ENCODE measurements around the gene NDUFB10. TPM values are rescaled to one million over a fixed set of nuclear protein-coding genes. Genes with fewer than 3 reads are reported as not detected.

The NDUFB10 gene
- total RNA-seq (100 to 1,000 TPM; 375 to 755 (median 559) TPM), polyA plus RNA-seq (1,000 to 10,000 TPM in 1 of 2 donors, 100 to 1,000 TPM in 1; 824 to 1,046 TPM)
- long read RNA-seq, donor 1, transcript NDUFB10-201 (4 exons, 705 nt) = major isoform, 225 of 242 reads
- long read RNA-seq, donor 1, partial matches to known transcripts = 3 of 242 reads
- long read RNA-seq, donor 1, other reads (novel, unspliced or antisense) = 10 of 242 reads
- long read RNA-seq, donor 2, transcript NDUFB10-201 (4 exons, 705 nt) = major isoform, 331 of 365 reads
- long read RNA-seq, donor 2, partial matches to known transcripts = 11 of 365 reads
- long read RNA-seq, donor 2, other reads (novel, unspliced or antisense) = 20 of 365 reads
- long read RNA-seq, donor 3, transcript NDUFB10-201 (4 exons, 705 nt) = major isoform, 48 of 54 reads
- long read RNA-seq, donor 3, partial matches to known transcripts = 4 of 54 reads
- long read RNA-seq, donor 3, other reads (novel, unspliced or antisense) = 1 of 54 reads

DNA sequence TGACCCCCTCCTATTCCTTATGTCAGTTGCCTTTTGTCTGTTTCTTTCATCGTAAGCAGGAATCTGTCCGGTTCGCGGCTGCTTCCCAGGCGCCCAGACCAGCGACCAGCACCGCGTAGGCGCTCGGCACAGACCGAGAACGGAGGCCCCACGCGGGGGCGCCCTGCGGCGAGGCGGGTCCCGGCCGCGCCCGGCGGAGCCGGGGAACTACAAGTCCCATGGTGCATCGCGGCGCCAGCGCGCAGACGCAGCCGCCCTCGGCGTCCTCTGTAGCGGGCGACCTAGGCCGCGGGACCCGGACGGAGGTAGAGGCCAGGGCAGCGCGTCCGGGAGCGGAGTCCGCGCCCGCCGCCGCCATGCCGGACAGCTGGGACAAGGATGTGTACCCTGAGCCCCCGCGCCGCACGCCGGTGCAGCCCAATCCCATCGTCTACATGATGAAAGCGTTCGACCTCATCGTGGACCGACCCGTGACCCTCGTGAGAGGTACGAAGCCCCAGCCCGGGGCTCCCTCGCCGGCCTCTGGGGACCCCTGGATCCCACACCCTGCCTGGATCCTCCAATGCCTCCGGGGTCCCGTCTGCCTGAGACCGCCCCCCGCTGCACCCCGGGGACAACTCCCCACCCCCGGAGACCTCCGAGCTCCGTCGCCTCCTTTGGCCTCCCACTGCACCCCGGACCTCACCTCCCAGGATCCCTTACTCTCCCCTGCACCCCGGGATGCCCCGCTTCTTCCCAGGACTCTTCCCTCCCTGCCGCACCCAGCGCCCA is at the start of gene NDUFB10:
TSS of gene NDUFB10 (plus strand) at position 270 of the 771 bp plus-strand sequence. CDS start at position 357, 87 bp downstream.
- peak within 1 kb of the TSS; percentile 63 to 99 (median 96) for H3K4me3 ChIP-seq
- intact Hi-C loops (cut with DNase I) = no loop called here
- ATAC-seq (peak; percentile 88 to 96 (median 92)), DNase-seq (peak; percentile 93 to 97)
- H3K36me3 ChIP-seq = peaks cover 0 to 36% (median 30%) of the 10 kb centered on the region in 9 donors
- peak within 1 kb of the TSS; percentile 88 to 98 (median 96) for H3K27ac ChIP-seq
- TF ChIP-seq, protein P1, sequence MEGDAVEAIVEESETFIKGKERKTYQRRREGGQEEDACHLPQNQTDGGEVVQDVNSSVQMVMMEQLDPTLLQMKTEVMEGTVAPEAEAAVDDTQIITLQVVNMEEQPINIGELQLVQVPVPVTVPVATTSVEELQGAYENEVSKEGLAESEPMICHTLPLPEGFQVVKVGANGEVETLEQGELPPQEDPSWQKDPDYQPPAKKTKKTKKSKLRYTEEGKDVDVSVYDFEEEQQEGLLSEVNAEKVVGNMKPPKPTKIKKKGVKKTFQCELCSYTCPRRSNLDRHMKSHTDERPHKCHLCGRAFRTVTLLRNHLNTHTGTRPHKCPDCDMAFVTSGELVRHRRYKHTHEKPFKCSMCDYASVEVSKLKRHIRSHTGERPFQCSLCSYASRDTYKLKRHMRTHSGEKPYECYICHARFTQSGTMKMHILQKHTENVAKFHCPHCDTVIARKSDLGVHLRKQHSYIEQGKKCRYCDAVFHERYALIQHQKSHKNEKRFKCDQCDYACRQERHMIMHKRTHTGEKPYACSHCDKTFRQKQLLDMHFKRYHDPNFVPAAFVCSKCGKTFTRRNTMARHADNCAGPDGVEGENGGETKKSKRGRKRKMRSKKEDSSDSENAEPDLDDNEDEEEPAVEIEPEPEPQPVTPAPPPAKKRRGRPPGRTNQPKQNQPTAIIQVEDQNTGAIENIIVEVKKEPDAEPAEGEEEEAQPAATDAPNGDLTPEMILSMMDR (IDR thresholded peaks at IDR 0.05) = peak; percentile 33 to 92 (median 76)
- no peaks in the 10 kb centered on the region for H3K9me3 ChIP-seq
- WGBS, 2 donors = 1% methylated on average over 79 of the region's 79 CpGs
- peaks cover 6 to 52% (median 33%) of the 10 kb centered on the region in 9 donors for H3K4me1 ChIP-seq
- H3K27me3 ChIP-seq = no peaks in the 10 kb centered on the region

DNA sequence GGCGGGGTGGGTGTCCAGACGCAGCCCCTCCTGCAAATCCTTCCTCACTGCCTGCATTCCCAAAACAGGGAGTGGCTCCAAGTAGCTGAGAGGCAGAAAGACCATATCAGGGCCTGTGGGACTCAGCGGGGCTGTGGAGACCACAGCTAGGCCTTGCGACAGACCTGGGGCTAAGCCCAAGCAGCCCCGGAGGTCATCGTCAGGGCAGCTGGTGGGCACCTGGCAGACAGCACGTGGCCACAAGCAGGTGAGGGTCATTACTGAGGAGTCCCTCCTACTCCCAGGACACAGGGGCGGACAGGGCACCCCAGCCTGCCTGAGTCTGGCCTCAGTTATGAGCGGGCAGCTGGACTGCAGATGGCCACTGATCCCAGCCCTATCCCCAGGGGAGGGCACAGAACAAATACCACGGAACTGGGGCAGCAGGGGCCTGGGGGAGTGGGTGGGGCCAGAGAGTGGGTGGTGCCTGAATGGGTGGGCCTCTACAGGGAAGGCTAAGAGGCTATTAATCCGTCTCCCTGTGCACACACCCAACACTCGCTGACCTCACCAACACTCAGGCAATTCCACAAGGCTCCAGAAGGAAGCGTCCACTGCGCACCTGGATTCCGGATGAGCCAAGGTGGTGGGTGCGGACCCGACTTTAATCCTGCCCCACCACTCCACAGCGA is 49.6 kb upstream of the NDUFB10 start:
- intact Hi-C loops (cut with DNase I) = no loop called here
- Histone ChIP-seq H3K27ac (no peak overlapping the region), H3K27me3 (peaks cover 0 to 86% (median 61%) of the 10 kb centered on the region in 7 donors), H3K36me3 (no peaks in the 10 kb centered on the region), H3K4me3 (no peak overlapping the region), H3K4me1 (no peaks in the 10 kb centered on the region), H3K9me3 (no peaks in the 10 kb centered on the region)
- TF ChIP-seq, protein P1 (IDR thresholded peaks at IDR 0.05) = no peak
- no peak for DNase-seq
- no peak for ATAC-seq
- 74 to 77% methylated on average over 18 of the region's 18 CpGs for WGBS, 2 donors

DNA sequence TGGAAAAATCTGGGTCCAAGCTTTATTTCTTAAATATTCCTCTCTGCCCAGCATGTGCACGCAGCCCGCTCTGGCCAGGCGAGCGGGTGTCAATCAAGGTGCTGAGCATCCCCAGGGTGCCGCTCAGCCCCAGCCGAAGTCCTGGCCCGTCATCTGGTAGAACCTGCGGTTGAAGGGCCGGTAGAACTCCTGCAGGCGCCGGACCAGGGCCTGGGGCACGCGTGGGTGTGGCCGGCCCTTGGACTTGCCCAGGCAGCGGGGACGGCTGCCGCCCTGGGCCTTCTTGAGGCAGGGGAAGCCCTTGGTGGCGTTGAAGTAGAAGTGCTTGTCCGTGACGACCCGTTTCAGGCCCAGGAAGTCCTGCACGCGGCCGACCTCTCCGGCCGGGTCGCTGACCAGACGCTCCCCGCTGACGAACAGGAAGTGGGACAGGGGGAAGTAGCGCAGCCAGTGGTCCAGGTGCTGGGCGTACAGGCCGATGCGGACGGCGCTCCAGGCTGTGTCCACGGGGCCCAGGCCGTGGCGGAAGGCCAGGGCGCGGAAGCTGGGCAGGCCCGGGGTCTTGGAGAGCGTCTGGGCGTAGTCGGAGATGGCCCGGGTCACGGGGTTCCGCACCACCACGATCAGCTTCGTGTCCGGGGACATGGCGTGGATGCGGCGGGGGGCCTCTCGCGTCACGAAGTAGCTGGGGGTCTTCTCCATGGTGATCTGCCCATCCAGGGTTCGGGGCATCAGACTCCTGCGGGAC is 47.7 kb upstream of the NDUFB10 start:
- no peak for DNase-seq
- TF ChIP-seq, protein P1 (IDR thresholded peaks at IDR 0.05) = no peak
- intact Hi-C loops (cut with DNase I) = no loop called here
- Histone ChIP-seq H3K27ac (no peak overlapping the region), H3K4me3 (no peak overlapping the region), H3K36me3 (no peaks in the 10 kb centered on the region), H3K9me3 (no peaks in the 10 kb centered on the region), H3K4me1 (no peaks in the 10 kb centered on the region), H3K27me3 (peaks cover 0 to 87% (median 71%) of the 10 kb centered on the region in 7 donors)
- ATAC-seq = no peak
- 87% methylated on average over 59 of the region's 59 CpGs for WGBS, 2 donors
